ENCODE data around the gene ANKRD33B. TPM values are rescaled to one million over a fixed set of nuclear protein-coding genes. Genes with fewer than 3 reads are reported as not detected.

ANKRD33B gene
- total RNA-seq, 1 experiment from 2014 or later: 1.2 TPM

GRCh38 chr5:10674096-10674495 lies 110.2 kb downstream of the ANKRD33B start:
- no peak for DNase-seq (ENCODE audit: low spot score)

- DNase-seq (ENCODE audit: low spot score): no peak
Measured at GRCh38 chr5:10674582-10674981, 110.7 kb downstream of the ANKRD33B start.

GRCh38 chr5:10675177-10675700 lies 111.4 kb downstream of the ANKRD33B start:
- DNase-seq (ENCODE audit: low spot score): no peak

GRCh38 chr5:10676224-10676623 lies 112.4 kb downstream of the ANKRD33B start:
- no peak for DNase-seq (ENCODE audit: low spot score)

GRCh38 chr5:10676946-10677345 lies 113.1 kb downstream of the ANKRD33B start:
- no peak for DNase-seq (ENCODE audit: low spot score)

GRCh38 chr5:10677533-10677932 lies 113.7 kb downstream of the ANKRD33B start:
- DNase-seq (ENCODE audit: low spot score): no peak

GRCh38 chr5:10678244-10678643 lies 114.4 kb downstream of the ANKRD33B start:
- peak; percentile 80 for DNase-seq (ENCODE audit: low spot score)

GRCh38 chr5:10679336-10679988 lies 115.6 kb downstream of the ANKRD33B start:
- DNase-seq (ENCODE audit: low spot score): no peak

- no peak for DNase-seq (ENCODE audit: low spot score)
Measured at GRCh38 chr5:10680876-10681481, 117.1 kb downstream of the ANKRD33B start.

GRCh38 chr5:10681731-10682679 lies 118.1 kb downstream of the ANKRD33B start:
- DNase-seq (ENCODE audit: low spot score): no peak

- DNase-seq (ENCODE audit: low spot score): no peak
Measured at GRCh38 chr5:10682801-10683525, 119.1 kb downstream of the ANKRD33B start.

GRCh38 chr5:10684303-10685086 lies 120.6 kb downstream of the ANKRD33B start:
- DNase-seq (ENCODE audit: low spot score): no peak

GRCh38 chr5:10685115-10685521 lies 121.2 kb downstream of the ANKRD33B start:
- no peak for DNase-seq (ENCODE audit: low spot score)

GRCh38 chr5:10686890-10687289 lies 123.0 kb downstream of the ANKRD33B start:
- DNase-seq (ENCODE audit: low spot score): no peak

GRCh38 chr5:10688651-10689171 lies 124.8 kb downstream of the ANKRD33B start:
- no peak for DNase-seq (ENCODE audit: low spot score)

GRCh38 chr5:10689391-10690081 lies 125.7 kb downstream of the ANKRD33B start:
- DNase-seq (ENCODE audit: low spot score): peak; percentile 85

- DNase-seq (ENCODE audit: low spot score): no peak
Measured at GRCh38 chr5:10690460-10691440, 126.9 kb downstream of the ANKRD33B start.

Measured in A172 (cell line).